GM18498 (cell line): Measurements from ENCODE around the gene EEIG1.
A peak's percentile ranks its signal among the peaks of the same experiment; 100 is the strongest.

ENCODE experiments used
- ATAC-seq: cut with Tn5 transposase; IDR thresholded peaks from one replicate; pipeline ENCODE4 v1.9.1; 2021; ENCODE audit warnings: mild to moderate bottlenecking, moderate library complexity; ENCODE audit not compliant: unreplicated experiment

EEIG1 gene

DNA sequence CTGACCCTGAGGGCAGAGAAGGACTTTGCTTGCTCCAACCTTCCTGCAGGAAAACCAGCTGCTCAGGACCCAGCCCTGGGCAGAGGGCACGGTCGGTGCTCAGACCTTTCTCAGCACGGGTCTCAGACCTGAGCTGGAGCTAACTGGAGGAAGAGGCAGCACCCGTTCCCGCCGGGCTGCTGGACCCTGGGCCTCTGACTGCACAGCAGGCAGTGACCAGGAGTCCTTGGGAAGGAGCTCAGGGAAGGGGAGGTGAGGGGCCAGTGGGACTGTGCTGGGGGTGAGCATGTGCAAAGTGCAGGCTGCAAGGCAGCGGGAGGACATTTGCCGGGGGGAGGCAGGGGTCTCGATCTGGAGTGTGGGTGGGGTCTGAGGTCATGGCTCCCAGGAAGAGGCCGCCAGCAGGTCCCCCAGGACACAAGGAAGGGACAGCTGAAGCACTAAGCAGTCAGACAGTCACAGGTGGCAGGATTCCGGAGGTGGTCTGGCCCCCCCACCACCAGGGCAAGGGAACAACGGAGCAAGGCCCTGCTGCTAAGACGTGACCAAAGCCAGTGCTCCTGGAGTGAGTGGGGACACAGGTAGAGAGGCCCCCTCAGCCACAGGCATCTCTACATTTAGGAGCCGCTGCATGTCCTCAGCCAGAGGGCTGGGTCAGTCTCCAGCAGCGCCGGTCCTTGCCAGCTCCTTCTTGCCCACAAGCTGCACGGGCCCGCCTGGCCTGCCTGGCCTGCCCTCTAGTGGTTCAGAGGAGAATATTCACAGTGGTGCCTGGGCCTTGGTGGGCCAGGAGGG, 38.4 kb downstream of the EEIG1 start:
- ATAC-seq = no peak

GRCh38 chr9:127941961-127942215, 38.9 kb downstream of the EEIG1 start:
- no peak for ATAC-seq

- ATAC-seq = no peak
Measured at GRCh38 chr9:127941062-127941960, 39.5 kb downstream of the EEIG1 start.

- ATAC-seq = no peak
Measured at GRCh38 chr9:127940593-127940992, 40.2 kb downstream of the EEIG1 start.

DNA sequence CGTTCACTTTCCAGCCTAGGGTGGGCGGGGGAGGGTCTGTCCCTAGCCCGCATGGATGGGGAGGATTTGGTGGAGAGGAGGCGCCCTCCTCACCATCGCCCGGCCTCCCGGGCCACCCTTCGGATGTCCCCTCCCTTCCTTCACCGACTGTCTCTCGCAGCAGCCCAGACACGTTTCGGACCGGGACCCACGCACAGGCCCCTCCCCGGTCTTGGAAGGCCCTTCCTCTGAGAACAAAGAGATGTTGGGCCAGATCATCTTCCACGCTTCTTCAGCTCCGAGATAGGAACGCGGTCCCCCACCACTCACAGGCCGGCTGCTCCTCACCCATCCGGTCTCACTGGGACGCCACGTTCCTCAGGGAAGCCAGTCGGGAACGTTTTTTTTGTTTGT, 42.5 kb downstream of the EEIG1 start:
- ATAC-seq = no peak

DNA sequence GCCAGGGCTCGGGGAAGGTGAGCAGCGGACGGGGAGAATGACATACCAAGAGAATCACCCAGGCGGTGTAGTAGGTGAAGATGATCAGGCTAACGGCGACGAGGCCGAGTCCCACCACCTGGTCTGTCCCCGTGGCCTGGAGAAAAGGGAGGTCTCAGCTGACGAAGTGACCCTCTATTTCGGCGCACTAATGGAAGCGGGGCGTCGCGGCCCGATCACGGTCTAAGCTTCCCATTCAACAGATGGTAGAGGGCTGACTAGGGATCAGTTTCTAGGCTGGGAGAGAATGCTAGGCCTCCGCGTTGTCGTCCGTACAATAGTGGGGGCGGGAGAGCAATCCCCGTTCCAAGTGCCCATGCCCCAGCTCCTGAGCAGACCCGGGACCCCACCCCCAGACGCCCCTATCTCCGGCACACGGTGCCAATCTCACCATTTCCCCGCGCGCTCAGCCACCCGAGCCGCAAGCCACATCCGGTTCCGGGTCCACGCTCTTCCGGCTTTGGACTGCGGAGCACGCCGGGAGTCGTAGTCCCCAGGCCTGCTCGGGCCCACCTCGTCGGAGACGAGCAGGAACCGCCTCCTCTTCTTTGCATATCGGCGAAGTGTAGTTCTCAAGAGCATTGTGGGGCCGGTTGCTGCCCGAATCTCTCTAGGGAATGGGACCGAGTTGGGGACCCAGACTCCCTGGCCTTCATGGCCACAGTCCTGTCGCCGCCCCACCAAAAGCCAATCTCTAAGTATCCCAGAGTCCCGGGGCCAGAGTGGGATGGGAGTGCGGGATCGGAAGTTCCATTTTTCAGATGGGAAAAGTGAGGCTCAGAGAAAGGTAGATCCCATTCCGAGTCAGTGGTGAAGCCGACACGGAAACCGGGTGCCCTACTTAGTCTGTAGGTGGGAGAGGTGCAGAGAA, 43.1 kb downstream of the EEIG1 start, which contains the start of gene DPM2:
Gene DPM2, minus strand, starts transcription at position 467 of the 910 bp plus-strand sequence. Its CDS starts 34 bp downstream, at position 433.
- peak; percentile 91 for ATAC-seq

- ATAC-seq = no peak
Measured at GRCh38 chr9:127937056-127937387, 43.8 kb downstream of the EEIG1 start.

- ATAC-seq = no peak
Measured at GRCh38 chr9:127936347-127936852, 44.4 kb downstream of the EEIG1 start.

GRCh38 chr9:127935765-127936221, 45.0 kb downstream of the EEIG1 start:
- no peak for ATAC-seq

- no peak for ATAC-seq
Measured at GRCh38 chr9:127934986-127935385, 45.8 kb downstream of the EEIG1 start.

GRCh38 chr9:127934248-127934647, 46.5 kb downstream of the EEIG1 start:
- no peak for ATAC-seq

- peak; percentile 24 for ATAC-seq
Measured at GRCh38 chr9:127931092-127931881, 49.5 kb downstream of the EEIG1 start.
